ENCODE data around the gene DNLZ. TPM values are rescaled to one million over a fixed set of nuclear protein-coding genes. Genes with fewer than 3 reads are reported as not detected.

Gene DNLZ
- total and polyA plus RNA-seq, 10 of the 15 experiments (the other 5 are each of a cell fraction or from before 2014, with no cell fraction given): 0.66 to 29.7 (median 14.7) TPM; not detected in 1

- 71% methylated on average over 27 of the region's 27 CpGs for WGBS (ENCODE audit: insufficient coverage, insufficient replicate concordance, low lambda C conversion rate, missing lambda C conversion rate)
- Histone ChIP-seq H3K4me3 (peak within 1 kb of the TSS; percentile 60), H3K36me3 (ENCODE audit: control insufficient read depth in 2 of 2, insufficient read depth in 2 of 2, low read length in 1 of 2) (peaks cover 0 to 6% of the 10 kb centered on the region in 2 experiments; a peak in 3 of 4 replicates), H4K20me1 (ENCODE audit: control insufficient read depth, insufficient read depth) (no peaks in the 10 kb centered on the region), H2AFZ (ENCODE audit: control insufficient read depth, low read depth, low read length) (0 out of 2 replicates have a peak within 1 kb of the TSS, but pooled peaks have one; percentile 37), H3K79me2 (ENCODE audit: control insufficient read depth, insufficient read depth, low read length) (no peaks in the 10 kb centered on the region), H3K27me3 (replicated peaks in 1 of 2; ENCODE audit: control insufficient read depth in 2 of 2, insufficient read depth in 2 of 2, low read length in 1 of 2) (no peaks in the 10 kb centered on the region), H3K27ac (ENCODE audit: control insufficient read depth, insufficient read depth) (peak within 1 kb of the TSS; percentile 52; the same call in 1 of the 2 replicates), H3K4me2 (ENCODE audit: control insufficient read depth, insufficient read depth) (peak within 1 kb of the TSS; percentile 36), H3K4me1 (ENCODE audit: control insufficient read depth, insufficient read depth, low read length) (0 out of 2 replicates have a peak, but pooled peaks cover 4% of the 10 kb centered on the region), H3K9ac (ENCODE audit: control insufficient read depth, insufficient read depth, low read length) (peak within 1 kb of the TSS; percentile 64), H3K9me3 (replicated peaks; ENCODE audit: control insufficient read depth, insufficient read depth, low read length) (no peaks in the 10 kb centered on the region)
- ATAC-seq (peak; percentile 84), DNase-seq (ENCODE audit: low read depth, low spot score) (no peak), FAIRE-seq (no peak)
- CTCF ChIA-PET: interaction anchor here (1.5 to 1.9 kb wide), 2 partner anchors 10 to 26 kb away, joined by 5 to 7 read pairs; partner anchors contain the start of genes DNLZ and SNAPC4
- intact Hi-C loops (cut with micrococcal nuclease; ENCODE audit: unreplicated experiment) (no loop called here), in situ Hi-C loops (cut with MboI) (no loop called here)
- POLR2A ChIA-PET: interaction anchor here (1.1 to 2.0 kb wide), 2 partner anchors 27 to 30 kb away, joined by 3 to 5 read pairs; no protein-coding TSS in a partner anchor
- SMC1A ChIA-PET (ENCODE audit: uncharacterized antibody, unreplicated experiment): no interaction called here
- RAD21 ChIA-PET (ENCODE audit: unreplicated experiment): interaction anchor here (1.6 kb wide), 1 partner anchor 10 kb away, joined by 6 read pairs; the partner anchor contains the start of gene DNLZ
- BruUV-seq (replicated peaks): no TSS peak
- TF ChIP-seq SPI1 (IDR thresholded peaks at IDR 0.05; ENCODE audit: borderline replicate concordance, insufficient read depth, low read depth, low read length) (peak; percentile 34; the same call in 1 of the 2 replicates), NFXL1 (IDR thresholded peaks at IDR 0.05; ENCODE audit: borderline replicate concordance) (peak; percentile 60; the same call in 1 of the 2 replicates), NKRF (conservative IDR thresholded peaks at IDR 0.05) (no peak; the same call in 1 of the 2 replicates)
Observed at GRCh38 chr9:136373300-136374182, 10.0 kb upstream of the DNLZ start, which contains the start of gene CARD9. TSS of gene CARD9 (minus strand) at chr9:136373669. CDS start at chr9:136372078, 1,591 bp downstream.

Data from GM12878 (cell line).